Measurements from ENCODE around the gene SLC25A28.
"Not testable (repeated sequence)": the region's sequence is repeated elsewhere in the genome, so short reads cannot be mapped to it uniquely, and the experiment has no call there.

Gene SLC25A28

GRCh38 chr10:99628923-99629624 lies 8.8 kb upstream of the SLC25A28 start:
- FAIRE-seq (no peak), DNase-seq (ENCODE audit: low spot score) (no peak)

- DNase-seq (ENCODE audit: low spot score); FAIRE-seq: not testable (repeated sequence)
Observed at GRCh38 chr10:99625124-99625523, 4.9 kb upstream of the SLC25A28 start.

- DNase-seq (ENCODE audit: low spot score) (no peak), FAIRE-seq (no peak)
Observed at GRCh38 chr10:99623919-99624318, 3.7 kb upstream of the SLC25A28 start.

- DNase-seq (ENCODE audit: low spot score), result no peak
- FAIRE-seq, result no peak
Observed at GRCh38 chr10:99621454-99622251, 1.4 kb upstream of the SLC25A28 start.

GRCh38 chr10:99620711-99621453 lies 643 bp upstream of the SLC25A28 start:
- DNase-seq (ENCODE audit: low spot score), result peak; percentile 92
- FAIRE-seq, result no peak

- no peak for DNase-seq (ENCODE audit: low spot score)
- no peak for FAIRE-seq
Observed at GRCh38 chr10:99619090-99619800, 994 bp downstream of the SLC25A28 start.

GRCh38 chr10:99617696-99618095 lies 2.5 kb downstream of the SLC25A28 start:
- FAIRE-seq, result no peak
- DNase-seq (ENCODE audit: low spot score), result no peak

GRCh38 chr10:99615426-99615825 lies 4.8 kb downstream of the SLC25A28 start:
- DNase-seq (ENCODE audit: low spot score) (no peak), FAIRE-seq (no peak)

GRCh38 chr10:99612167-99612831 lies 7.9 kb downstream of the SLC25A28 start:
- DNase-seq (ENCODE audit: low spot score) (peak; percentile 69), FAIRE-seq (peak; percentile 46)

GRCh38 chr10:99611326-99611725 lies 8.9 kb downstream of the SLC25A28 start:
- FAIRE-seq, result no peak
- no peak for DNase-seq (ENCODE audit: low spot score)

- FAIRE-seq, result no peak
Observed at GRCh38 chr10:99610221-99610620, 10.0 kb downstream of the SLC25A28 start.

GRCh38 chr10:99609186-99609585 lies 11.1 kb downstream of the SLC25A28 start:
- no peak for DNase-seq (ENCODE audit: low spot score)
- FAIRE-seq, result no peak

More at GRCh38 chr10:99610221-99610620, 10.0 kb downstream of the SLC25A28 start:
- no peak for DNase-seq (ENCODE audit: low spot score)

- FAIRE-seq, result no peak
- no peak for DNase-seq (ENCODE audit: low spot score)
Observed at GRCh38 chr10:99605351-99605750, 14.9 kb downstream of the SLC25A28 start.

- DNase-seq (ENCODE audit: low spot score) (no peak), FAIRE-seq (no peak)
Observed at GRCh38 chr10:99604862-99605261, 15.4 kb downstream of the SLC25A28 start.

- DNase-seq (ENCODE audit: low spot score), result no peak
- no peak for FAIRE-seq
Observed at GRCh38 chr10:99598781-99599509, 21.3 kb downstream of the SLC25A28 start.

GRCh38 chr10:99598011-99598410 lies 22.2 kb downstream of the SLC25A28 start:
- DNase-seq (ENCODE audit: low spot score) (no peak), FAIRE-seq (no peak)

- DNase-seq (ENCODE audit: low spot score); FAIRE-seq: not testable (repeated sequence)
Observed at GRCh38 chr10:99596708-99597107, 23.5 kb downstream of the SLC25A28 start.

GRCh38 chr10:99595770-99596465 lies 24.3 kb downstream of the SLC25A28 start:
- FAIRE-seq (peak; percentile 35), DNase-seq (ENCODE audit: low spot score) (no peak)

- no peak for FAIRE-seq
- no peak for DNase-seq (ENCODE audit: low spot score)
Observed at GRCh38 chr10:99595236-99595635, 25.0 kb downstream of the SLC25A28 start.
